ENCODE data around the gene GPRC6A.

- TF ChIP-seq POLR2A (IDR thresholded peaks at IDR 0.05) (no peak), CTCF (IDR thresholded peaks at IDR 0.05) (no peak), POLR2AphosphoS5 (IDR thresholded peaks at IDR 0.05) (no peak), EP300 (IDR thresholded peaks at IDR 0.05) (no peak)
These were observed 48.0 kb upstream of the GPRC6A start, which contains the start of gene RFX6 for GRCh38 chr6:116876635-116877611.
